RWPE1 (cell line): ENCODE measurements around the gene SHISA7.

ENCODE experiments used
- CTCF ChIA-PET: fragments of 350-600 bp; sonication (Branson Sonifier 250); formaldehyde crosslinking; extraction: SDS; loops from one replicate; lab custom pipeline; 2021; lab: Yijun Ruan, JAX
- POLR2A ChIA-PET: fragments of 400-600 bp; formaldehyde crosslinking; extraction: SDS; loops from one replicate; lab custom pipeline; 2020; ENCODE audit warnings: antibody characterized with exemption; ENCODE audit not compliant: low non-redundant PET; lab: Yijun Ruan, JAX
- DNase-seq: peaks from one replicate; pipeline ENCODE4 v3.0.0; 2012; ENCODE audit warnings: low spot score
- H3K27ac ChIP-seq: fragments of 450-650 bp; 2 replicates; pipeline ENCODE4 v1.5.1; 2017
- TF ChIP-seq, protein P1 (sequence below): fragments of 450-650 bp; conservative IDR thresholded peaks from 2 replicates; pipeline ENCODE4 v1.5.1; 2017; ENCODE audit warnings: low read depth, mild to moderate bottlenecking

The SHISA7 gene

DNA sequence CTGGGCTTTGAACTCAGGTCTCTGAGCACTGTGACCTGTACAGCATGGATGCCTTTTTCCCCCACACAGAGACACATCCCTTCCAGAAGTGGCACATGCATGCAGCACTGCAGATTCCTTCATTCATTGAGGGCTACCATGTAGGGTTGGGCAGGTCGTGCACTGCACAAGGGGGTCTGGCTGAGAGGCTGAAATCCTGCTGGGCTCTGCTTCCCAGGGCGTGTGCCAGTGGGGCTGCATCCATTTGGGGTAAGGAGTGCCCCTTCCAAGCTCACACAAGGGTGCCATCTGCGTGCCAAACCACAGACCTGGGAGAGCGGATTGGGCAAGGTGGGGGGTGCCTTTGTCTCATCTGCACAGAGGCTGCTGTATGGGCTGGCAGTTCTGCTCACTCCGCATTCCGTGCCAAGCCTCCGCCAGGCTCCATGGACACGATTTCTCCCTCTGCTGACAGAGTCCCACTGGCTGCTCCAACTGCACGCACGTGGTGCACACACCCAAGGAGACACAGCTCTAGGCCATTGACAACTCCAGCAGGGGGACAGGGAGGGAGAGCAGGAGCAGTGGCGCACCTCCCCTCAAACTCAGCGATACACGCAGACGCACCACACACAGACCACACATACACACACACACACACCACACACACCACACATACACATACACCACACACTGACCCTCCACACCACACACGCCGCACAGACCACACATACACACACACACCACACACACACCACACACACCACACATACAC is 4.5 kb upstream of the SHISA7 start:
- H3K27ac ChIP-seq = peak overlapping the region; percentile 80
- TF ChIP-seq, protein P1, sequence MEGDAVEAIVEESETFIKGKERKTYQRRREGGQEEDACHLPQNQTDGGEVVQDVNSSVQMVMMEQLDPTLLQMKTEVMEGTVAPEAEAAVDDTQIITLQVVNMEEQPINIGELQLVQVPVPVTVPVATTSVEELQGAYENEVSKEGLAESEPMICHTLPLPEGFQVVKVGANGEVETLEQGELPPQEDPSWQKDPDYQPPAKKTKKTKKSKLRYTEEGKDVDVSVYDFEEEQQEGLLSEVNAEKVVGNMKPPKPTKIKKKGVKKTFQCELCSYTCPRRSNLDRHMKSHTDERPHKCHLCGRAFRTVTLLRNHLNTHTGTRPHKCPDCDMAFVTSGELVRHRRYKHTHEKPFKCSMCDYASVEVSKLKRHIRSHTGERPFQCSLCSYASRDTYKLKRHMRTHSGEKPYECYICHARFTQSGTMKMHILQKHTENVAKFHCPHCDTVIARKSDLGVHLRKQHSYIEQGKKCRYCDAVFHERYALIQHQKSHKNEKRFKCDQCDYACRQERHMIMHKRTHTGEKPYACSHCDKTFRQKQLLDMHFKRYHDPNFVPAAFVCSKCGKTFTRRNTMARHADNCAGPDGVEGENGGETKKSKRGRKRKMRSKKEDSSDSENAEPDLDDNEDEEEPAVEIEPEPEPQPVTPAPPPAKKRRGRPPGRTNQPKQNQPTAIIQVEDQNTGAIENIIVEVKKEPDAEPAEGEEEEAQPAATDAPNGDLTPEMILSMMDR = no peak
- ChIA-PET POLR2A (no interaction called here), CTCF (interaction anchor here (1.0 kb wide), 1 partner anchor 359 kb away, joined by 4 read pairs; no protein-coding TSS in a partner anchor)
- DNase-seq = peak; percentile 67

GRCh38 chr19:55446060-55446459 is 3.0 kb upstream of the SHISA7 start:
- H3K27ac ChIP-seq = peak overlapping the region; percentile 80
- ChIA-PET POLR2A (no interaction called here), CTCF (interaction anchor here (0.6 to 0.7 kb wide), 2 partner anchors 300 to 310 kb away, joined by 4 to 7 read pairs; no protein-coding TSS in a partner anchor)
- DNase-seq = peak; percentile 88
- TF ChIP-seq, protein P1 = no peak

DNA sequence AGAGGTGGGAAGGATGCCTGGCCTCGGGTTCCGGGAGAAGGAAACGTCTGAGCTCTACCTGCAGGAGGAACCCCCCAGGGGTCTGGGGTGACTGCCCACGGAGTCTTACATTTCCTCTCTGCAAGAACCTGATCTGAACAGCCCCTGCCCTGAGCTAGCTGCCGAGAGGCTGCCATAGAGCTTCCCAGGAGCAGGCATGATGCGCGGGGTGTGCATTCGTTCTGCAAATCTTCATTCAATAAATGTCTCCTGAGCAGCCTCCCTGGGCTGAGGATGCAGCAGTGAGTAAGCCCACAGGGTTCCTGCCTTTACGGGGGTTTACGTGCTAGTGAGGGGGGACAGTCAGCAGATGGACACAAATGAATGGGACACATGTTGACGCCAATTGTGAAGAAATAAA is 1.5 kb upstream of the SHISA7 start:
- H3K27ac ChIP-seq = no peak overlapping the region
- CTCF ChIA-PET = no interaction called here
- POLR2A ChIA-PET = no interaction called here
- TF ChIP-seq, protein P1 = no peak
- no peak for DNase-seq

DNA sequence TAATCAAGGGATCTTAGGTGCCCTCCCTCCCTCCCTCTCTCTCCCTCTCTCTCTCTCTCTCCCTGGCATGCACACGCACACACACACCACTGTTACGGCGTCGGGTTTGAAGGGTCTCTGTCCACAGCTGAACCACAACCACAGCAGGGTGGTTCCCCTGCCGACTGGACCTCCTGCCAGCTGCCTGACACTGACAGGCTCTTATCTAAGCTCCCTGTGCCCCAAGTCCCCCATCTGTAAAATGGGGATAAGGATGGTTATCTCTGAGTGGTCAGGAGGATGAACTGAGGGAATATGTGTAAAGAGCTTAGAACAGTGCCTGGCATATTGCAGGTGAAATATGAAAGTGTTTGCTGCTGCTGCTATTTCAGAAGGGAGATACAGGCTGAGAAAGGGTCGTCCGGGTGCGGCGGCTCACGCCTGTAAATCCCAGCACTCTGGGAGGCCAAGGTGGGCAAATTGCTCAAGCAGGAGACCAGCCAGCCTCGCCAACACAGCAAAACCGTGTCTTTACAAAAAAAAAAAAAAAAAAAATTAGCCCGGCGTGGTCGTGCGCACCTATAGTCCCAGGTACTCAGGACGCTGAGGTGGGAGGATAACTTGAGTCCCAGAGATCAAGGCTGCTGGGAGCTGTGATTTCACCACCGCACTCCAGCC is 852 bp upstream of the SHISA7 start:
- no peak for DNase-seq
- ChIA-PET POLR2A (no interaction called here), CTCF (interaction anchor here (0.7 to 0.9 kb wide), 2 partner anchors 24 to 585 kb away, joined by 3 read pairs; no protein-coding TSS in a partner anchor)
- no peak overlapping the region for H3K27ac ChIP-seq
- TF ChIP-seq, protein P1 = no peak

- ChIA-PET POLR2A (no interaction called here), CTCF (interaction anchor here (0.6 kb wide), 1 partner anchor 28 kb away, joined by 3 read pairs; no protein-coding TSS in a partner anchor)
- TF ChIP-seq, protein P1 = no peak
- H3K27ac ChIP-seq = no peak overlapping the region
- no peak for DNase-seq
Measured at GRCh38 chr19:55442372-55442961, 633 bp downstream of the SHISA7 start.

DNA sequence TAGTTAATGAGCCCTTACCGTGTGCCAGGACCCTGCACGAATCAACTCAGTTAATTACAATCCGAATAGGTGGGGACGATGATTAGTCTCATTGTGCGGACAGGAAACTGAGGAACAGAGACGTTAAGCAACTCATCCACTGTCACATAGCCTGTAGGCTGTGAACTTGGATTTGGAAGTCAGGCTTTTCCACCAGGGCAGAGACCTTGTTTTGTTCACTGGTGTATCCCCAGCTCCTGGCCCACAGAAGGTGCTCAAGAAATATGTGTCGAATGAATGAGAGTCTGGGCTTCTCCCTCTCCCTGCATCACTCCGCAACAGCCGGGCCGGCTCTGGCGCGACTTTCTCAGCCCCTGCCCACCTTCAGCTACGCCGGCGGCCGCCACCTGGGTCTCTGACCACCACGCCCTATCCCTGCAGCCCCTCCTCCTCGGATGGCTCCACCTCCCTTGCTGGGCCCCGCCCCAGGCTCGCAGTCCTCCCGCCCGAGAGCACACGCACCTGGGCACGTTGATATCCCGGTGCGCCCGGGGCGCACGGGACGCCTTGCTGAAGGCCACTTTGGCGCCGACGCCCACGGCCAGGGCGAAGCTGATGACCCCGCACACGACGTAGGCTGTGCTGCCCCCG is 1.3 kb downstream of the SHISA7 start:
- ChIA-PET CTCF (interaction anchor here (0.6 kb wide), 1 partner anchor 46 kb away, joined by 3 read pairs; no protein-coding TSS in a partner anchor), POLR2A (no interaction called here)
- no peak overlapping the region for H3K27ac ChIP-seq
- TF ChIP-seq, protein P1 = no peak
- DNase-seq = no peak
